GM23338 (cell line): Measurements from ENCODE around the gene TMEM271. TPM values are rescaled to one million over a fixed set of nuclear protein-coding genes. Genes with fewer than 3 reads are reported as not detected.

Experiments
- ATAC-seq: fragments of 200-7000 bp; cut with Tn5 transposase; 3 replicates; pipeline ENCODE4 v1.9.1; 2020
- DNase-seq: peaks from one replicate; pipeline ENCODE4 v3.0.0-alpha.2; 2015; ENCODE audit warnings: low spot score
- H2AFZ ChIP-seq: fragments of 200-600 bp; sonication (generic); 2 replicates; pipeline ENCODE4 v1.8.0; 2016; ENCODE audit warnings: antibody characterized with exemption, mild to moderate bottlenecking, moderate library complexity
- H3F3A ChIP-seq: fragments of 200-600 bp; sonication (generic); replicated peaks from 2 replicates; pipeline ENCODE4 v1.8.0; 2017; ENCODE audit warnings: antibody characterized with exemption, mixed run types, low read depth
- H3K27ac ChIP-seq: fragments of 200-600 bp; sonication (generic); 2 replicates; pipeline ENCODE4 v1.6.1; 2016; ENCODE audit warnings: low read depth
- H3K27me3 ChIP-seq: fragments of 200-600 bp; sonication (generic); 2 replicates; pipeline ENCODE4 v1.8.0; 2016; ENCODE audit warnings: mild to moderate bottlenecking, mixed run types, moderate library complexity; ENCODE audit not compliant: insufficient read depth
- H3K36me3 ChIP-seq: fragments of 200-600 bp; sonication (generic); 2 replicates; pipeline ENCODE4 v1.8.0; 2016; ENCODE audit warnings: mild to moderate bottlenecking; ENCODE audit not compliant: insufficient read depth
- H3K4me1 ChIP-seq: fragments of 200-600 bp; sonication (generic); 2 replicates; pipeline ENCODE4 v1.8.0; 2016; ENCODE audit warnings: mild to moderate bottlenecking, moderate library complexity; ENCODE audit not compliant: insufficient read depth
- H3K4me2 ChIP-seq: fragments of 200-600 bp; sonication (generic); 2 replicates; pipeline ENCODE4 v1.7.1; 2017; ENCODE audit warnings: mixed run types
- H3K4me3 ChIP-seq: fragments of 200-600 bp; sonication (generic); 2 replicates; pipeline ENCODE4 v1.6.1; 2016; ENCODE audit warnings: mixed run types
- H3K79me2 ChIP-seq: fragments of 200-600 bp; sonication (generic); replicated peaks from 2 replicates; pipeline ENCODE4 v1.8.0; 2017; ENCODE audit warnings: mild to moderate bottlenecking; ENCODE audit not compliant: insufficient read depth
- H3K9me2 ChIP-seq: fragments of 200-600 bp; sonication (generic); 2 replicates; pipeline ENCODE4 v1.8.0; 2017; ENCODE audit not compliant: insufficient read depth
- H4K20me1 ChIP-seq: fragments of 200-600 bp; sonication (generic); replicated peaks from 2 replicates; pipeline ENCODE4 v1.8.0; 2017; ENCODE audit warnings: mild to moderate bottlenecking; ENCODE audit not compliant: insufficient read depth
- H3K27ac Mint-ChIP-seq: 2 replicates; pipeline ENCODE4 v1.8.0; 2020; ENCODE audit warnings: inconsistent platforms, mild to moderate bottlenecking, moderate library complexity, mixed read lengths
- H3K27me3 Mint-ChIP-seq: 3 replicates; pipeline ENCODE4 v1.8.0; 2022; ENCODE audit warnings: low read depth, mild to moderate bottlenecking, moderate library complexity, mixed read lengths, inconsistent platforms; ENCODE audit not compliant: insufficient read depth, poor library complexity
- H3K36me3 Mint-ChIP-seq: 3 replicates; pipeline ENCODE4 v1.8.0; 2021; ENCODE audit warnings: low read depth, mild to moderate bottlenecking, inconsistent platforms, moderate library complexity, mixed read lengths
- H3K4me1 Mint-ChIP-seq: 3 replicates; pipeline ENCODE4 v1.8.0; 2020; ENCODE audit warnings: mild to moderate bottlenecking, inconsistent platforms, mixed read lengths
- H3K4me3 Mint-ChIP-seq: 3 replicates; pipeline ENCODE4 v1.8.0; 2021; ENCODE audit warnings: moderate library complexity, mild to moderate bottlenecking, inconsistent platforms, mixed read lengths
- H3K9me3 Mint-ChIP-seq: 3 replicates; pipeline ENCODE4 v1.8.0; 2020; ENCODE audit warnings: moderate library complexity, mild to moderate bottlenecking, inconsistent platforms, mixed read lengths
- CREB1 ChIP-seq: fragments of 250-450 bp; sonication (Bioruptor Pico); IDR thresholded peaks from 2 replicates; pipeline ENCODE4 v1.5.0; 2020; ENCODE audit warnings: low read depth, mild to moderate bottlenecking, moderate library complexity
- ETS1 ChIP-seq: IDR thresholded peaks from 2 replicates; pipeline ENCODE4 v1.6.1; 2016; ENCODE audit warnings: antibody characterized with exemption
- EZH2 ChIP-seq: fragments of 200-600 bp; sonication (generic); IDR thresholded peaks from one replicate; pipeline ENCODE4 v1.8.0; 2017; ENCODE audit warnings: antibody characterized with exemption, mild to moderate bottlenecking, low read depth; ENCODE audit not compliant: unreplicated experiment
- EZH2phosphoT487 ChIP-seq: fragments of 200-600 bp; sonication (generic); IDR thresholded peaks from one replicate; pipeline ENCODE4 v1.8.1; 2018; ENCODE audit warnings: antibody characterized with exemption; ENCODE audit not compliant: unreplicated experiment
- JUNB ChIP-seq: IDR thresholded peaks from one replicate; pipeline ENCODE4 v1.6.1; 2016; ENCODE audit warnings: antibody characterized with exemption; ENCODE audit not compliant: unreplicated experiment
- NANOG ChIP-seq: IDR thresholded peaks from 2 replicates; pipeline ENCODE4 v1.6.1; 2016; ENCODE audit warnings: antibody characterized with exemption, borderline replicate concordance
- POLR2AphosphoS5 ChIP-seq: IDR thresholded peaks from 2 replicates; pipeline ENCODE4 v1.6.1; 2016; ENCODE audit warnings: antibody characterized with exemption, low read depth
- REST ChIP-seq: IDR thresholded peaks from one replicate; pipeline ENCODE4 v1.6.1; 2018; ENCODE audit warnings: antibody characterized with exemption; ENCODE audit not compliant: unreplicated experiment
- STAT1 ChIP-seq: IDR thresholded peaks from one replicate; pipeline ENCODE4 v1.6.1; 2016; ENCODE audit warnings: antibody characterized with exemption; ENCODE audit not compliant: unreplicated experiment
- ZNF114 ChIP-seq: fragments of 250-450 bp; sonication (Bioruptor Pico); IDR thresholded peaks from 2 replicates; pipeline ENCODE4 v1.5.0; 2020; ENCODE audit warnings: mild to moderate bottlenecking, moderate library complexity
- ZNF331 ChIP-seq: fragments of 250-450 bp; sonication (Bioruptor Pico); IDR thresholded peaks from 2 replicates; pipeline ENCODE4 v1.5.0; 2020; ENCODE audit warnings: low read depth, mild to moderate bottlenecking, moderate library complexity
- polyA plus RNA-seq: library from polyadenylated mRNA; unstranded; fragments of >200 nt; fragmentation: Nextera tagmentation; extraction: Ambion mirVana; gene quantifications from 2 replicates; pipeline ENCODE4 v1.2.1, GENCODE V29; 2016
- total RNA-seq: library from RNA; depleted of rRNA; stranded (reverse); fragments of >200 nt; shearing (Covaris generic); gene quantifications from 2 replicates; pipeline ENCODE4 v1.2.3, GENCODE V29; 2014; rRNA removed

The TMEM271 gene
- total and polyA plus RNA-seq, 2 experiments from 2014 or later, result 0.11 TPM; not detected in 1

GRCh38 chr4:525660-526059 is 50.4 kb downstream of the TMEM271 start (continued):
- TF ChIP-seq ETS1, result no peak
- no peak for TF ChIP-seq CREB1 (CRISPR knock-in tag)
- TF ChIP-seq JUNB, result no peak

DNA sequence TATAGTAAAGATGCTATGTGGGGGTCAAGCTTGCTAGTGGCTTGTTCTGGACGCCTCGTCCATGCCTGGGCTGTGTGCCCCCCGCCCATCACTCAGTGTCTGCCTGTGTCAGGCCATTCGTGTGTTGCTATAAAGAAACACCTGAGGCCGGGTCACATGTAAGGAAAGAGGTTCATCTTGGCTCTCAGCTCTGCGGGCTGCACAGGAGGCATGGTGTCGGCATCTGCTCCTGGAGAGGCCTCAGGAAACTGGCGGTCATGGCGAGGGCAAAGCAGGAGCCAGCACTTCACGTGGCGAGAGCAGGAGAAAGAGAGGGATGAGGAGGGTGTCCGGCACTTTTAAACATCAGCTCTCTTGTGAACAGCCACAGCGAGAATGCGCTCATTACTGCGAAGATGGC is 51.9 kb downstream of the TMEM271 start:
- no peaks in the 10 kb centered on the region for H3K4me1 ChIP-seq
- H2AFZ ChIP-seq, result no peak overlapping the region
- H3K4me3 Mint-ChIP-seq, result no peak overlapping the region
- peaks cover 2% of the 10 kb centered on the region for H3K27me3 Mint-ChIP-seq
- ATAC-seq (no peak), DNase-seq (no peak)
- no peaks in the 10 kb centered on the region for H3K9me3 Mint-ChIP-seq
- H3K36me3 ChIP-seq, result peaks cover 10% of the 10 kb centered on the region; the same call in 1 of the 2 replicates
- H3K4me3 ChIP-seq, result no peak overlapping the region
- no peaks in the 10 kb centered on the region; the same call in 1 of the 2 replicates for H3K79me2 ChIP-seq
- H3K9me2 ChIP-seq, result no peaks in the 10 kb centered on the region
- no peak overlapping the region for H3K4me2 ChIP-seq
- H3K27me3 ChIP-seq, result no peaks in the 10 kb centered on the region
- peaks cover 9% of the 10 kb centered on the region; the same call in 2 of the 3 replicates for H3K4me1 Mint-ChIP-seq
- H3F3A ChIP-seq, result no peaks in the 10 kb centered on the region
- H3K27ac Mint-ChIP-seq, result no peak overlapping the region; the same call in 1 of the 2 replicates
- H3K27ac ChIP-seq, result no peak overlapping the region
- peaks cover 55% of the 10 kb centered on the region for H3K36me3 Mint-ChIP-seq
- no peak for TF ChIP-seq JUNB
- no peak for TF ChIP-seq EZH2phosphoT487
- no peak for TF ChIP-seq ETS1
- no peak for TF ChIP-seq EZH2
- no peak for TF ChIP-seq ZNF331 (CRISPR knock-in tag)
- no peak for TF ChIP-seq CREB1 (CRISPR knock-in tag)
- TF ChIP-seq REST, result no peak
- no peak for TF ChIP-seq NANOG
- no peak for TF ChIP-seq ZNF114 (CRISPR knock-in tag)
- no peak for TF ChIP-seq POLR2AphosphoS5
- TF ChIP-seq STAT1, result no peak
- H4K20me1 ChIP-seq, result peaks cover 6% of the 10 kb centered on the region; the same call in 1 of the 2 replicates

Other genes with a start within 250 kb of the TMEM271 start
- gene ZNF141, start 238.5 kb downstream of the TMEM271 start, total RNA-seq, result 54.6 and 58.1 TPM in 2 replicates
- 12.9 and 18.5 TPM in 2 replicates for gene ZNF141, start 238.5 kb downstream of the TMEM271 start, polyA plus RNA-seq
- 125 and 170 TPM in 2 replicates for gene ZNF721, start 77.1 kb downstream of the TMEM271 start, total RNA-seq
- gene ZNF721, start 77.1 kb downstream of the TMEM271 start, polyA plus RNA-seq, result 37.3 and 46.9 TPM in 2 replicates
- 45.0 and 46.4 TPM in 2 replicates for gene PIGG, start 77.1 kb downstream of the TMEM271 start, total RNA-seq
- 29.9 and 30.1 TPM in 2 replicates for gene PIGG, start 77.1 kb downstream of the TMEM271 start, polyA plus RNA-seq
- 3.1 and 5.0 TPM in 2 replicates for gene PDE6B, start 49.3 kb upstream of the TMEM271 start, total RNA-seq
- gene PDE6B, start 49.3 kb upstream of the TMEM271 start, polyA plus RNA-seq, result 3.3 and 3.4 TPM in 2 replicates
- 60.5 and 149 TPM in 2 replicates for gene ATP5ME, start 98.0 kb upstream of the TMEM271 start, total RNA-seq
- gene ATP5ME, start 98.0 kb upstream of the TMEM271 start, polyA plus RNA-seq, result 2,021 and 2,519 TPM in 2 replicates
- gene MYL5, start 98.2 kb upstream of the TMEM271 start, total RNA-seq, result 2.2 and 4.4 TPM in 2 replicates
- gene MYL5, start 98.2 kb upstream of the TMEM271 start, polyA plus RNA-seq, result 3.0 and 5.7 TPM in 2 replicates
- 2.6 and 3.7 TPM in 2 replicates for gene SLC49A3, start 112.9 kb upstream of the TMEM271 start, total RNA-seq
- gene SLC49A3, start 112.9 kb upstream of the TMEM271 start, polyA plus RNA-seq, result 1.1 and 1.3 TPM in 2 replicates
- gene PCGF3, start 129.5 kb upstream of the TMEM271 start, total RNA-seq, result 49.0 and 53.8 TPM in 2 replicates
- 31.0 and 33.1 TPM in 2 replicates for gene PCGF3, start 129.5 kb upstream of the TMEM271 start, polyA plus RNA-seq
- 0.58 and 0.97 TPM in 2 replicates for gene CPLX1, start 249.8 kb upstream of the TMEM271 start, total RNA-seq
- 0.86 and 1.1 TPM in 2 replicates for gene CPLX1, start 249.8 kb upstream of the TMEM271 start, polyA plus RNA-seq